22Rv1 (cell line): Measurements from ENCODE around the gene OR8D1.

Experiments
- H3K27ac ChIP-seq: fragments of 450-650 bp; 2 replicates; pipeline ENCODE4 v1.5.1; 2017
- CTCF ChIP-seq: fragments of 450-650 bp; IDR thresholded peaks from 2 replicates; pipeline ENCODE4 v1.5.1; 2017; ENCODE audit warnings: mild to moderate bottlenecking
- ZFX ChIP-seq: fragments of 450-650 bp; IDR thresholded peaks from 2 replicates; pipeline ENCODE4 v1.6.1; 2017; ENCODE audit warnings: antibody characterized with exemption, borderline replicate concordance

OR8D1 gene

GRCh38 chr11:124256076-124256475, 57.7 kb downstream of the OR8D1 start, which contains the start of gene OR8G5:
TSS of gene OR8G5 (plus strand) at chr11:124256376. CDS start at chr11:124264932, 8,556 bp downstream.
- no peak for TF ChIP-seq CTCF
- TF ChIP-seq ZFX = no peak
- no peak within 1 kb of the TSS for H3K27ac ChIP-seq
